DMS 273 (cell line): Measurements from ENCODE around the gene EGFR.

Experiments used
- DNase-seq: peaks from one replicate; lab custom pipeline; 2025; ENCODE audit not compliant: unreplicated experiment; lab: John Stamatoyannopoulos, UW

The EGFR gene

DNA sequence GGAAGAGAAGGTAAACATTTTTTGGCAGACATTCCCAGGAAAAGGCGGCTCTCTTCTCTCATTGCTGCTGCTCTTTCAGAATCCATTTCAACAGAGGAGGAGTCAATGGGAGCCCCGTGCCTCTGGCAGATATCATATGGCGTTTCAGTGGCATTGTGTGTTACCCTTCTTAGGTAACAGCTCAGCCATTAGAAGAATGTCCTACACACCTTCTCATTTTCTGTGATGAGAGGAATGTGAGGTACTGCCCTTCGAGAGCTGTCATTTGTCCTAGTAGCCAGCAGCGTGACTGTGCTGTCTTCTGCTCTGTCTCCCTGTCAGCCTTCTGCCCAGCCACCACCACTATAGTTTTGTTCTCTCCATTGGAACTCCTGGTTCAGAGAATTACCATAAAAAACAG is 102.4 kb downstream of the EGFR start:
- no peak for DNase-seq

DNA sequence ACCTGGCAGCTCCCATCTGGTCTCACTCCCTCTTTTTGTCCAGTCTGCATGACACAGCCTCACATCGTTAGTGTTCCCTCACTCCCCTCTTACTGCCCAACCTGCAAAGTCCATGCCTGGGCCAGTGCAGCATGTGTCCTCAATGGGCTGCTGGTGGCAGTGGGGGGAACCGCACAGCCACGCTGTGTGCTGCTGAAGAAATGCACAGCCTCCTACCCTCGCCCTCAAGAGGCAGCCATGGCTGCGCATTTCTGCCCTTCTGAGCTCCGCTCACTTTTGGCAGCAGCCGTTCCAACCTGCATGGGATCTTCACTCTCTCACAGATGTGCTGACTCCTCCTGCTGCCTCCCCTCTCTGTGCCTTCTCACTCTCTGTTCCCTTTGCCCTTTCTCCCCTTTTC is 103.4 kb downstream of the EGFR start:
- no peak for DNase-seq

GRCh38 chr7:55124989-55125875 is 106.4 kb downstream of the EGFR start:
- no peak for DNase-seq

DNA sequence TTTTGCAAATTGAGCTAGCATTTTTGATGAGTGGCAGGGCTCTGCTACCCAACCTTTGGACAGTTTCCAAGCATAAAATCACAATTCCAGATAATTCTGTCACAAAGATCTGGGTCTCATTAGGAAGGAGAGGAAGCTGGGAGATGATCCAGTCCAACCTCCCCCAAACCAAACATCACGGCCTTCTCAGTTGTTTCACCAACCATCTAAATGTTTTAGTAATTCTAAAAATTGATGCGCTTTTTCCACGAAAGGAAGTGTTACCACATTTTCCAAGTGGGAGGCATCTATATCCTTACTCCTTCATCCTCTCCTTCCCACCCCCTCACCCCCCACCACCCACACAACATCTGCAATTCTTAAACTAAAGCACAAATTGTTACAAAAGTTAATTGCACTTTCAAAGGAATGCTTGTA is 108.3 kb downstream of the EGFR start:
- DNase-seq = no peak

DNA sequence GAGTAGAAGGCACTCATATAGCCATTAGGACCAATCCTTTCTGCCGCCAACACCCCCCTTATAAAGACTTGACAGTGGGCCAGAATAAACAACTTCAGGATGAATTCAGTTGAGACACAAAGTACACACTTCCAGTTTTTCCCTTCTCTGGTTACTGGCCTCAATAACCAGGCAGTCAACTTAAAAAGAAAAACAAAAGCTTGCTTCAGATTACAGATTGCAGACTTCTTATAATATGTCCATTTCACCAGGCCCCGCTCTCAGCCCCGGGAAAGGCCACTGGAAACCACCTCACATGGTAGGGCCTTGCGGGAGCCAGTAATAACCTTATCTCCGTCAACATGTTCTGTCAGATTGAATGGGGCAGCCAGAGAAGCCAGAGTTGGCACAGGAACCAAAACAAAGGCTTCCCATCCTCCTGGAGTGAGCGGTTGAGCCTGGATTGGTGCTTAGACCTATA is 108.8 kb downstream of the EGFR start:
- DNase-seq = peak; percentile 15

- DNase-seq = peak; percentile 28
Measured at GRCh38 chr7:55128693-55129394, 110.0 kb downstream of the EGFR start.

DNA sequence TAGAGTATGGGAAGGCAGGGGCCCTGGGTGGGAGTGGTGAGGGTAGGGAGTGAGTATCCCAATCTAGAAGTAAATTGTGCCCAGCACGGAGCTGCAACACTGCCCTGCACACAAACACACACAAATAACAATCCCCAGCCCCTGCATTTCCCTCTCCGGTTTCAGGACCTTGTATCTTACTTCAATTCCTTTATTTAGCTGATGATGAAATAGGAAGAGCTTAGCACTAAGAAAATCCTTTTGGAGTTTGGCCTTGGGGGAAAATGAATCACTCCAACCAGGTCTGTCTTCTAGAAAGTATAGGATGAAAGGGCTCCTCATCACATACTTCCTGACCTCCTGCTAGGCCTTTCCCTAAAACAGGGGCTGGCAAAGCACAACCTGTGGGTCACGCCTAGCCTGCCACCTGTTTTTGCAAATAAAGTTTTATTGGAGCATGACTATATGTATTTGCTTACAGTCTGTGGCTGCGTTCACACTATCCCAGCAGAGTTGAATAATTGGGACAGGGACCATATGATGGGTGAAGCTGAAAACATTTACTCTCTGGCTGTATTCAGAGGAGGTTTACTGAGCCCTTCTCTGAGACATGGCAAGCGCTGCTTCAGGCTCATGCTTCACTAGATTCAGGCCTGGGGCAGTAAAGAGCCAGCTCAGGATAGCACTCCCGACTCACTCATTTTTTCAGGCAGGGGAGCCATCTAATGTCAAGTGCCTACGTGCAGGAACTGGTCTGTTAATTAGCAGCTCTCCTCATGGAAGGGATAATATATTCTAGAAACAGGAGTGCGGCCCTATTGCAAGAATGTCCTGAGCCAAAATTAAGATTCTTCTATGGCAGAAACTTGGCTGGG is 111.0 kb downstream of the EGFR start:
- DNase-seq = peak; percentile 31

GRCh38 chr7:55130395-55131141 is 111.8 kb downstream of the EGFR start:
- no peak for DNase-seq

DNA sequence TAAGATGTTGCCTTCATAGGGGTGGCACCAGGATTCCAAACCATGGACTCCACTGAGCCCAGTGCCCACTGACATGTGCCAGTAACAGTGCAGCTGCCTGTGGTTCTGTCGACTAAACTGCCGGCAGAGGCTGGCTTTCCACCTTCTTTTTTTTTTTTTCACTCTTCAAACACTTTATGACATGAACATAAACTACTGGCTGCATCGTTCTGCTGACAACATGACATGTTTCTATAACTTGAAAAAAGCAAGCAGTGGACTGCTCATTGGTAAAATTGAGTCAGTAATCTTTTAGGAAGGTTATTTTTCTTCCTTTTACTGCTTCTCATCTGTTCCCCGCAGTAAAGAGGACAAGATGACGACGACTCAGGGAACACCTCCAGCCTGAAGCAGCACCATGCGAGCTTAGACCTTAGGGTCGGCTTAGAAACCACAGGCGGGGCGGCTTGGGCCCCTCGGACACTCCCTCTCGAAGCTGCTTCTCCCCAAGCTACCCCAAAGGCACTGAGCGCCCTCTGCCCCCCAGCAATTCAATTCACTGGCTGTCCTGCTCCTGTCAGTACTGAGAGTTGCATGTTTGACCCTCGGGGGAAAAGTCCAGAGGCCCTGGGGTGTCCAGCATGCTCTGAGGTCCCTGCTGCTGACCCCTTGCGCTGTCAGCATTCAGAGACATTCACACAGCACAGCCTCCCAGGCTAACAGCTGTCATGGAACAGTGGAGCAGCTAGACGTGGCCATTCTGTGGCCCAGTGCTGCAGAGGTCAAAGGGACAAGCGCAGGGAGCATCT is 112.5 kb downstream of the EGFR start:
- no peak for DNase-seq

- DNase-seq = no peak
Measured at GRCh38 chr7:55132550-55132889, 113.7 kb downstream of the EGFR start.

DNA sequence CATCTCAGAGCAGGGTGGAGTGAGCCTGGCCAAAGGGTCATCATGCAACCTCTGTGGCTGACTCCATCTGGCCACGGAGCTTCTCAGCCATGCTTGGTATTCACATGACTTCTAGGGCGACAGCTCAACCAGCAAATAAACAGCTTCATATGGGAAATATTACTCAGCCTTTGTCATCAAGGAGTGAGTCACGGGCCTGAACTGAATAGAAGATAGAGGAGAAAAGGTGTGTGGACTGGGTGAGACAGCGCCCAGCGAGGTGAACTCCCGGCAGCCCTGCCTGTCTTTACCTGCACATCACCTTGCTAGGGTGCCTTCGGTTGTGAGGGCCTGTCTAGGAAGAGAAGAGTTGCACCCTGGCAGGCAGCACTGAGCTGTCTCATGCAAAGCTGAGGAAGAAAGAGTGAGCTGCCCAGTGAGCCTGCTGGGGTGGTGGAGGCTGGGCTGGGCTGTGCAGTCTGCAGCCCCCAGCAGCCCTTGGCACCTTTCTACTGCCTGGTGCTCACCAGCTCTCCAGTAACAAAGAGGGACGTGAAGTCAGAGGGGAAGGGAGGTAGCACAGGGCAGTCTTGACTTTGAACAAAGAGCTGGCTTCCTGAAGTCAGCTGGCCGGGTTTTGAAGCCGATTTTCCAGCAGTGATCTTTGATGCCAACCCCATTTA is 114.2 kb downstream of the EGFR start:
- DNase-seq = no peak

DNA sequence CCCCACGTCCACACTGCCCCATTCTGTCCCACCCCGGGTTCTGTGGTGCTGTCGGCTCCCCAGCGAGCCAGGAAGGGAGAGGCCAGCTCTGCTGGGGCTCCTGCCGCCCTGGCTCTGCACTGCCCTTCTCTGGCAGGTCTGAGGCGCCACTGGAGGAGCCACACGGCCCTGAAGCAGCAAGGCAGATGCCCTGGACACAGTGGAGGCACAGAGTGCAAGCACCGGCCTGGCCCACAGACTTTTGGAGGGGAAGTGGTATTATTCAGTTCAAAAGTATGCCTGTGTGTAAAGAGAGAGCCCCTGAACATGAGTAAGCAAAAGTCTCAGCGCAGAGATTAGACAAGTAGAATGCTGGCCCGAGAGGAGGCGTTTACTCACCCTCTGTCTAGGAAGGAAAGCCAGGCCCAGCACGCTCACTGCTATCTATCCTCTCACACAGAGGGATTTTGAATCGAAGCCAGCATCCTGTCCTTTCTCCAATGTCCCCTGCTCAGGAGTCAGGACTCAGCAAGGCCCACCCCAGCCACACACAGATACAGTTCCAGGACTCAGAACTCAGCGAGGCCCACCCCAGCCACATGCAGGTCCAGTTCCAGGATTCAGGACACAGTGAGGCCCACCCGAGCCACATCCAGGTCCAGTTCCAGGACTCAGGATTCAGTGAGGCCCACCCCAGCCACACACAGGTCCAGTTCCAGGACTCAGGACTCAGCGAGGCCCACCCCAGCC is 115.0 kb downstream of the EGFR start:
- DNase-seq = no peak

- DNase-seq = no peak
Measured at GRCh38 chr7:55134359-55134725, 115.5 kb downstream of the EGFR start.

- DNase-seq = no peak
Measured at GRCh38 chr7:55134786-55135185, 116.0 kb downstream of the EGFR start.

DNA sequence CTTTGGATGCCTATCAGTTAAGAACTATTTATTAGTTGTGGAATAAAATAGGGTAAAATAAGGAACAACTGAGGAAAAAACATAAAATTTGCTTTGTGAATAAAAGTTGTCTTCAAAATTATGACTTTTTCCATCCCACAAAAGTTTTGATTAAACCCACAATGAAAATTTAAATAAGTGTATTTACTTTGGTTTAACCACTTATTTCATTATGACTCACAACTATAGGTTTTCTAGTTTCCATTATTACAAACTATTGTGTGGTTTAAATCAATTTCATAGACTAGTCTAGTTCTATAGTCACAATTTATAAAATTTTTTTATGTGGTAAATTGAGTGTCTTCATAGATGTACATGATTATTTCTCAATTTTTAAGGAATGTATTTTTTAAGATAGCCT is 116.6 kb downstream of the EGFR start:
- no peak for DNase-seq

DNA sequence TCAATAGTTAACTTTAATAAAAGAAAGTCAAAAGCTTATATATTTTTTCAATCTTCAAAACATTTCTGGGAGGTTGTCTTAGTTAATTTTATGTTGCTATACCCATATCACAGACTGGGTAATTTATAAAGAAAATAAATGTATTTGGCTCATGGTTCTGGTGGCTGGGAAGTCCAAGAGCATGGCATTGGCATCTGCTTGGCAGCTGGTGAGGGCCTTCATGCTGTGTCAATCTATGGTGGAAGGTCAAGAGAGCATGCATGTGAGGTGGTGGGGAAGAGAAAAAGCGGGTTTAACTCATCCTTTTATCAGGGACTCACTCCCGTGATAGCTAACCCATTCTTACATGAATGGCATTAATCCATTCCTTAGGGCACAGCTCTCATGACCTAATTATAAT is 119.8 kb downstream of the EGFR start:
- DNase-seq = no peak

GRCh38 chr7:55140221-55140940 is 121.6 kb downstream of the EGFR start:
- DNase-seq = peak; percentile 15

- DNase-seq = no peak
Measured at GRCh38 chr7:55140941-55141278, 122.1 kb downstream of the EGFR start.
